Measurements from ENCODE around the gene ODAD3.
"Not testable (repeated sequence)": the region's sequence is repeated elsewhere in the genome, so short reads cannot be mapped to it uniquely, and the experiment has no call there.

The ODAD3 gene

DNA sequence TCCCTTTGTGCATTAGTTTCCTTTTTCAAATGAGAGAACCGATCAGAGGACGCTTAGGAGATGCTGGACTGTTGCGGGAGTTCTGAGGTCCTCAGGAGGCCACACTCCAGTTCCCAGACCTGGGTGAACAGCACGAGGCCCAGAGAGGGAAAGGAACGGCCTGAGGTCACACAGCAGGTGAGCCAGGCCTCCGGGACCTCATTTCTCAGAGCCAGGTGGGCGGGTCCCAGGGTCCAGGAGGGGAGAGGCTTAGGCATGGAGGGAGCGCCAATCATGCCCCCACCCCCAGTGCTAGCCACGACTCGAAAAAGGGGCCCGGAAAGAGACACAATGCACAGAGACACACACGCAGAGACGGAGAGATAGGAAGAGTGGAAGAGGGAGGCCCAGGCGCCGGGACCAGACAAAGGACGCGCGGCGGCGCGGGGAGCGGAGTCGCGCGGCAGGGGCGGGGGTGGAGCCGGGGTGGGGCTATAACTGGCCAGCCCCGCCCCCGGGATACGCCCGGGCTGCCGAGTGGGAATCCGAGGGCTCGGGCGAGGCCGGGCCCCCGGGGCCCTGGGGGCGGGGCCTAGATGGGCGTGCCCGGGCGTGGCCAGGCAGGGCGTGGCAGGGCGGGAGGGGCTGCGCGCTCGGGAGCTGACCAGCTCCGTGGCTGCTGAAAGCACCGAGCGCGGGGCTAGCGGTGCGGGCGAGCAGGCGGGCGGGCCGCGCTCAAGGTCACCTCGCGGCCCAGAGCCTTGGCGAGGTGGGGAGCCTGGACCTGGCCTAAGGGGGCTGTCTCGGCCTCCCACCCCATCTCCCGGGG, 44.4 kb upstream of the ODAD3 start:
- no peak for TF ChIP-seq ZFX (IDR thresholded peaks at IDR 0.05)
- TF ChIP-seq, protein P1, sequence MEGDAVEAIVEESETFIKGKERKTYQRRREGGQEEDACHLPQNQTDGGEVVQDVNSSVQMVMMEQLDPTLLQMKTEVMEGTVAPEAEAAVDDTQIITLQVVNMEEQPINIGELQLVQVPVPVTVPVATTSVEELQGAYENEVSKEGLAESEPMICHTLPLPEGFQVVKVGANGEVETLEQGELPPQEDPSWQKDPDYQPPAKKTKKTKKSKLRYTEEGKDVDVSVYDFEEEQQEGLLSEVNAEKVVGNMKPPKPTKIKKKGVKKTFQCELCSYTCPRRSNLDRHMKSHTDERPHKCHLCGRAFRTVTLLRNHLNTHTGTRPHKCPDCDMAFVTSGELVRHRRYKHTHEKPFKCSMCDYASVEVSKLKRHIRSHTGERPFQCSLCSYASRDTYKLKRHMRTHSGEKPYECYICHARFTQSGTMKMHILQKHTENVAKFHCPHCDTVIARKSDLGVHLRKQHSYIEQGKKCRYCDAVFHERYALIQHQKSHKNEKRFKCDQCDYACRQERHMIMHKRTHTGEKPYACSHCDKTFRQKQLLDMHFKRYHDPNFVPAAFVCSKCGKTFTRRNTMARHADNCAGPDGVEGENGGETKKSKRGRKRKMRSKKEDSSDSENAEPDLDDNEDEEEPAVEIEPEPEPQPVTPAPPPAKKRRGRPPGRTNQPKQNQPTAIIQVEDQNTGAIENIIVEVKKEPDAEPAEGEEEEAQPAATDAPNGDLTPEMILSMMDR (conservative IDR thresholded peaks at IDR 0.05) = no peak
- H3K27ac ChIP-seq = no peak overlapping the region

DNA sequence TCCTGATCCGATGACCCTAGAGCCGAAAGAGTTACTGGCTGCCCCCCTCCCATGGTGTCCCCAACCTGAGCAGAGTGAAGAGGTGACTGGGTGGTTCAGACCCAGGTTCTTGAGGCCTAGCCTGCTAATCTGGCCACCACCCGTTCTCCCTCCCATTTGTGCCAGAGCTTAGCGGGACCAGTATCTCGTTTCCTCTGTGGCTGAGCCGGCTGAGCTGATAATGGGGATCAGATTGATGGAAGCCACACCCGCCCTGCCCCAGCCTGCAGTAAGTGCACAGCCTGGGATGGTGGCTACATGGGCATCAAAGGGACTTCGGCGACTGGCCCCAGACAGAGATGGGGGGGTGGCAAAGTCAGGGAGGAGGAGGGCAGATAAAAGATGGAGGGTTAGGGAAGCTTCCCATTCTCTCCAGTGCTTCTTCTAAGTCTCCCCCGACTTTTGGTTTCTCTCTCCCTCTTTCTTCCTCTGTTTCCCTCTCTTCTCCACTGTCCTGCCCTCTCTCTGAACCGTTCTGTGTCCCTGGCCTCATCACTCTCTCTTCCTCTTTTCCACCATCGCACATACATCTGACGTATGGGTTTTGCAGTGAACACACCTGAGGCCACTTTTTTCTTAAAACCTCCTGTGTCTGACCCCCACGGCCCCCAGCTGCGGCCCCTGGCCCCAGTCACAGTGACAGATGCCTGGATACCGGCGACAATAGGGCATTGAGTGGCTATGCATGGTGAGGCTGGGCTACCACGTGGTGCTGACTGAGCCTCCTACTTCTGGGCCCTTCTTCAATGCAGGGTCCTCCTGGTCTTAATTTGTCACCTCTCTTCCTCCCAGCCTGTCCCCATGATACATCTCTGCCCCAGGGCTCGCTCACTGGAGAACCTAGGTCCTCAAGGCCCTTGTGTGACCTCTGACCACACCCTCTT, 43.5 kb upstream of the ODAD3 start:
- TF ChIP-seq, protein P1 (conservative IDR thresholded peaks at IDR 0.05) = no peak
- no peak for TF ChIP-seq ZFX (IDR thresholded peaks at IDR 0.05)
- no peak overlapping the region for H3K27ac ChIP-seq

DNA sequence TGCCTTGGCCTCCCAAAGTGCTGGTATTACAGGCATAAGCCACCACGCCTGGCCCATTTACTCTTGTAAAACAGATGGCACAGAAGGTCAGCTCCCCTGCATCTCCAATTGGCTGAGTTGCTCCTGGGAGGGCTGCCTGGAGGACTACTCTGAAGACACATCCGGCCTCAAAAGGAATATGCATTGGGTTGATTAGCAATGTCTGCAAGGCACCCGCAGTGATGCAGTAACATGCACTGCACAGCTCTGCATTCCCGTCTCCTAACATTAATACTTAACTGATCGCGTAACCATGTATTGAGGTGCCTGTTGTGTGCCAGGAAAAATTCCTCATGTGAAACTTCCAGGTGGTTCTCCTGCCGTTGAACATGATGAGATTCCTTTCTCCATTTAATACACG, 40.9 kb upstream of the ODAD3 start:
- no peak overlapping the region for H3K27ac ChIP-seq
- TF ChIP-seq, protein P1 (conservative IDR thresholded peaks at IDR 0.05) = no peak
- no peak for TF ChIP-seq ZFX (IDR thresholded peaks at IDR 0.05)

DNA sequence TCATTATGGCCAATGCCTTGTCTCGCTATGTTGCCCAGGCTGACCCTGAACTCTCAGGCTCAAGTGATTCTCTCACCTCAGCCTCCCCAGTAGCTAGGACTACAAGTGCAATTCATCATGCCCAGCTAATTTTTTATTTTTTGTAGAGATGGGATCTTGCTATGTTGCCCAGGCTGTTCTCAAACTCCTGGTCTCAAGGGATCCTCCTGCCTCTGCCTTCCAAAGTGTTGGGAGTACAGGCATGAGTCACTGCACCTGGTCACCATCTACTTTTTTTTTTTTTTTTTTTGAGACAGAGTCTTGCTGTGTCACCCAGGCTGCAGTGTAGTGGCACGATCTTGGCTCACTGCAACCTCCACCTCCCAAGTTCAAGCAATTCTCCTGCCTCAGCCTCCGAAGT, 40.4 kb upstream of the ODAD3 start:
- not testable (repeated sequence) for H3K27ac ChIP-seq

DNA sequence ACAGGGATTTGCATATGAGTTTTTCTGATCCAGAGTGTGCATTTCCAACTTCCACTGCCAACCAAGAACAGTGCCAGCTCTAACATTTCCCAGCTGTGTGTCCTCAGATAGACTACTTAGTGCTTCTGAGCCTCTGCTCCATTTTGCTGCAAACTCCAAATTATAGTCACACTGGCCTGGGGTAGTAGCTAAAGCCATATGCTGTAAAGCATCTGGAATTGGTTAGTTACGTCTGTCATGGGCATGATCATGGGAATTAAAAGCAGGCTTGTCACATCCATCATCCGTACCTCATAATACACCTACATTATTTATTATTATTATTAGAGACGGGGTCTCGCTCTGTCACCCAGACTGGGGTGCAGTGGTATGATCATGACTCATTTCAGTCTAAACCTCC, 38.8 kb upstream of the ODAD3 start:
- TF ChIP-seq ZFX (IDR thresholded peaks at IDR 0.05) = no peak
- TF ChIP-seq, protein P1 (conservative IDR thresholded peaks at IDR 0.05) = no peak
- H3K27ac ChIP-seq = no peak overlapping the region

DNA sequence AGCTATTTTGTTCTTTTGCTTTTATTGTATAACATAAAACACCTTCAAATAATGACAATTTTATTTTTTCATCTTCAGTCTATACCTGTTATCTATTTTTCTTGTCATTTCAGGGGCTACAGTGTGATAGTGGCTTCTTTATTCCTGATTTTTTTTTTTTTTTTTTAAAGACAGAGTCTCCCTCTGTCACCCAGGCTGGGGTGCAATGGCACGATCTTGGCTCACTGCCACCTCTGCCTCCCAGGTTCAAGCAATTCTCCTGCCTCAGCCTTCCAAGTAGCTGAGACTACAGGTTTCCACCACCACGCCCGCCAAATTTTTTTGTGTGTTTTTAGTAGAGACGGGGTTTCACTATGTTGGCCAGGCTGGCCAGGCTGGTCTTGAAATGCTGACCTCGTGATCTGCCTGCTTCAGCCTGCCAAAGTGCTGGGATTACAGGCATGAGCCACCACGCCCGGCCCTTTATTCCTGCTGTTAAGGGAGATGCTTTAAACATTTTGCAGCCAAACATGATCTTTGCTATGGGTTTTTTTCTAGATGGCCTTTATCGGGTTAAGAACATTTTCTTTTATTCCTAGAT, 33.4 kb upstream of the ODAD3 start:
- not testable (repeated sequence) for H3K27ac ChIP-seq

DNA sequence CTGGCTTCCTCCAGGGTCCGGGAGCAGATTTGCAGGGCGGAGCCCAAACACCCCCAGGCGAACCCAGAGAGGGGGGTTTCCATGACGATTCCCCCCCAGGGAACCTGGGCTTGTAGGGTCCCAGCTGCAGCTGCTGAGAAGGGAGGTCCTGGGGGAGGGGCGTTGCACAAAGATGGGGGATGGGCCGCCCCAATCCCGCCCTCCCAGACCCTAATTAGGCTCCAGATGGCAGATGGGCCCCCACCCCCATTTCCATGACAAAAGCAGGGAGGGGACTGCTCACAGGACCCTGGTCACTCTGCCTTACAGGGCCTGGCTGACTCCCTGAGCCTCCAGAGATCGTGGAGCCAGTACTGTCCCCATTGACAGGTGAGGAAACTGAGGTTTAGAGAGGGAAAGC, 30.7 kb upstream of the ODAD3 start:
- TF ChIP-seq, protein P1 (conservative IDR thresholded peaks at IDR 0.05) = no peak
- TF ChIP-seq ZFX (IDR thresholded peaks at IDR 0.05) = no peak
- H3K27ac ChIP-seq = no peak overlapping the region

Data from C4-2B (cell line).